Femur (tissue), 1 donor: ENCODE results near the gene TLR5.

Source experiments
- DNase-seq: peaks from one replicate; pipeline ENCODE4 v3.0.0-alpha.2; 2017

TLR5 gene

DNA sequence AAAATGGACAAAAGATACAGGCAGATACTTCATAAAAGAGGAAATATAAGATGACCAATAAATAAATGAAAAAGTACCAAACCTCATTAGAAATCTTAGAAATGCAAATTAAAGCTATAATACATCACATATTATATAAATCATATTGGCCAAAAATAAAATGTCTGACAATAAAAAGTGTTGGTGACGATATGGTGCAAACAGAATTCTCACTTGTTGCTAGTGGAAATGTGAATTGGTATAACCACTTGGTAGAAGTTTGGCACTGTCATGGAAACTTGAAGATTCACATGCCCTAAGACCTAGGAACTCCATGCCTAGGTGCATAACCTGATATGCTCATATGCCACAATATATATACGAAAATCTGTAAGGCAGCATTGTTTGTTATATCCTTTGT is 4.4 kb upstream of the TLR5 start:
- DNase-seq = no peak

- no peak for DNase-seq
Observed at GRCh38 chr1:223146745-223147144, 3.7 kb upstream of the TLR5 start.

- no peak for DNase-seq
Observed at GRCh38 chr1:223144914-223145313, 1.9 kb upstream of the TLR5 start.

DNA sequence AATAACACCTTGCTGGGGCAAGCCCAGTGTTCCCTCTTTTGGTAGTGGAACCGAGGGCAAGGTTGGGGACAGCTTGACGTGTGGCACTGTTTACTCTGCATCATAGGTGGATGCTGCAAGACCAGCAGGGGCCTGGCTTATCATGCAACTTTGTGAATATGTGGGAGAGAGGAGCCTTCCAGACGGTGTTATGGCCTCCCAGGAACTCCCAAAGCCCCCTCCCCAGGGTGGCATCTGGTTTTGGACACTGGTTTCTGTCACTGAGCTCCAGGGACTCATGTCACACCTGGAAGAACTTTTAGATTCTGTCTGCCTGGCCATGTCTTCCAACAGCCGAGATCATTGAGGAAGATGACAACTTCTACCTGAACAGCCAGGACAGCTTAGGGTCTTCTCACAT is 1.4 kb upstream of the TLR5 start:
- no peak for DNase-seq

DNA sequence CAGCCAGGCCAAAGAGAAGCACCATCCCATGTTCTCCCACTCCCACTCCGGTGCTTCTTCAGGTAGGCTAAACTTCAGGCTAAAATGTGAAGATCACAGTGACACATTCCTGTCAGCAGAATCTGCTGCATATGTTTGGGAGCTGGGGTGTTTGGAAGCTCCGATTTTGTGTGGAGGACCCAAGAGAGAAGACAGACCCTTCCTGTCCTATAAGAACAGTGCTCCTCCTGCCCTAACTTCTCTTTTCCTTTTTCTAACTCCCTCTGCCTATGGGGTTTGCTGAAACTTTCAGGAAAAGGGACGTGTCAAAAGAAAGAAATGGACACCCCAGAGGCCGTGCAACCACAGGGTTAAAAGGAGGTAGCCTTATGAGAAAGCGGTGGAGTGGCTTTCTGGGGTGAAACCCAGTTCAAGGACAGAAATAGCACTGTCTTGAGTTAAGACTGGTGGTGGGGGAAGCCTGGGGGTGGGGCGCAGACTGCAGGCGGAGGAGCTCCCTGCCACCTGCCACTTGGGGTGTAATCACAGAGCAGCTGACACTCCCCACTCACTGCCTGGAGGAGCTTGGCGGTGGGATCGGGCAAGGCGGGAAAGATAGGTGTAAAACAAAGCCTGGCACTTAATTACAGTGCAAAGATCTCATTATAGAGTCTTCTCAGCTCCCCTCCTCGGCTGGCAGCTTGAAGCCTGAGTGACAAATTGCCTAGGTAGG is 645 bp upstream of the TLR5 start:
- peak; percentile 67 for DNase-seq

GRCh38 chr1:223142269-223142668 is 779 bp downstream of the TLR5 start:
- no peak for DNase-seq

DNA sequence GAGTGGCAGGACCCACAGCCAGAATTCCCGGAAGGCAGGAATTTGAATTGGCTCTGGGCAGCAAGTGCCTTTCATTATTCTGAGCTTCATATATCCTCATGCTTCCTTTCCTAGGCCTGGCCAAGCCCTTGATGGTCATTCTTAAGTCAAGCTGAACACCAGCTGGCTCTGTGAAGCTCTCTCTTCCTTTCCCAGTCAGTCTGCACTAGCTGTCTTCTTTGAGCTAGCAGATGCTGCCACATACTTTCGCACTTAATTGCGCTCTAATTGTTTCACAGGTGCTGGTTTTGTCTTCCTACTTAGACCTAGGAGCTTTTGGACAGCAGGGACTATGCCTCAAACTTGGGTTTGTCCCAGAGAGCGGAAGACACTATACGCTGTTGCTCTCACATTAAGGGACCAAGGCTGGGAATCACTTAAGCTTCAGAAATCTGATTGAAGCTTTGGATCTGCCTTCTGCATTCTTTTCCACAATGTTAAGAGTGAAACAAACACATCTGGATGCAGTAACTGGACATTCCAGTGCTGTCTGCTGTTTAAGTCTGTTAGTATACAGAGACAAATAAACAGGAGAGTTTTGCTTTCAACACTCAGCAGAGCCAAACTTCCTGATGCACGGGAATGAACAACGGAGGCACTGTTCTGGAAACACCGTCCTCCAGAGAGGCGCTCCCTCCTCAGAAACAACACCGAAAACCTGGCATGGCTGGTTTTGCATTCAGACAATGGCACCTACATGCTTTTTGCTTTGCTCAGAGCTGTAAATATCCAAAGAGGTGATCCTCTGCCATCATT is 2.2 kb downstream of the TLR5 start:
- DNase-seq = peak; percentile 58

DNA sequence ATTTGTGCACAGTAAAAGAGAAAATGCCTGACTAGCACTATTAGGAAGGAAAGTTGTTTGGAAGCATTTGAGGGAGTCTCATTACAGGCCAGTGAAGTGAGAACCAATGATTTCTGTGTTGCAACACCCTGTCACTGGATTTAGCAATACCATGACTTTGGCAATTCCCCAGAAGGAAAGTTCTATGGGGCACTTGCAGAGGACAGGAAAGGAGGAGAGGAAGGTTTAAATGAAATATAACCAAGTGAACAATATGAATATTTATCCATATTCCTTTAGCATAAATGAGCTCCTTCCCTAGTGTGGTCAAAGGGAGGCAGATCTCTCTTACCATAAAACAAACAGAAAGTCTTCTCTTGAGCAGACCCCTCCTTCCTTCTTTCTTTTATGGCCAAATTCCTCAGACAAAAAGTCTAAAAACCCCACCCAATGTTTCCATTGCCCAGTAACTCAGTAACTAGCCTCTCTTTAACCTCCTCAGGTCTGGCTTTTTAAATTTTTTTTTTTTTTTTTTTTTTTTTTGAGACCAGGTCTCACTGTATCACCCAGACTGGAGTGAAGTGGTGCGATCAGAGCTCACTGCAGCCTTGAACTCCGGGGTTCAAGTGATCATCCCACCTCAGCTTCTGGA is 5.5 kb downstream of the TLR5 start:
- DNase-seq = no peak

GRCh38 chr1:223136086-223136485 is 7.0 kb downstream of the TLR5 start:
- DNase-seq = no peak

DNA sequence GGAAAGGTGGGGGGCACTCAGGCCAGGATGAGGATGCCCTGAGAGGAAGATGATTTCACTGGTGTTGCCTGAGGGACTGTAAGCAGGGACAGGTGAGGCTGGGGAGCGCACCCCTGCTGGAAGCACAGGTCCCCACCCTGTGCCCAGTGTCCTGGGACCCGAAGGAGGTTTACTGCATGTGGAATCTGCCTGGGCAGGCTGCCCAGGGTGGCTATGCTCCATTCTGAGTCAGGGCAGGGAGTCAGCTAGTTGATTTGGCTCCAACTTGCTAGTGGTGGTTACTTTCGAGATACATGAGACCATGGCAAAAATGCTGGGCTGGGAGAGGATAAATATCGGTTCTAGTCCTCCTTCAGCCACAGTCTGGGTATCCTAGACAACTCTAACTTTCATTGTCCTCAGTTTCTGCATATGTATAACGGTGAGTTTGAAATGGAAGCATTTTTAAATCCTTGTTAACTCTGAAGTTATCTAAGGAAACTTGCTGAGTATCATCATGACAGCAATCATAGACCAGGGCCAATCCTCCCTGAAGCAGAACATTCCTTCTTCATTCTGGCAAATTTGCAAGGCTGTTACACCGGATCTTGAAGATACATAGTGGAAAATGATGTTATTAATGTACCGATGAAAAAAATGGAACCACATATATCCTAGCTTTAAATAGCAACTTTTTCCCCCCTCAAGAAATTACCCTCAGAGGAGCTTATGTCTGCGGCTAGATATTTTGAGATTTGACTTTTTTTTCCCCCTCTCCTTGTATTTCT is 7.7 kb downstream of the TLR5 start:
- DNase-seq = peak; percentile 67

DNA sequence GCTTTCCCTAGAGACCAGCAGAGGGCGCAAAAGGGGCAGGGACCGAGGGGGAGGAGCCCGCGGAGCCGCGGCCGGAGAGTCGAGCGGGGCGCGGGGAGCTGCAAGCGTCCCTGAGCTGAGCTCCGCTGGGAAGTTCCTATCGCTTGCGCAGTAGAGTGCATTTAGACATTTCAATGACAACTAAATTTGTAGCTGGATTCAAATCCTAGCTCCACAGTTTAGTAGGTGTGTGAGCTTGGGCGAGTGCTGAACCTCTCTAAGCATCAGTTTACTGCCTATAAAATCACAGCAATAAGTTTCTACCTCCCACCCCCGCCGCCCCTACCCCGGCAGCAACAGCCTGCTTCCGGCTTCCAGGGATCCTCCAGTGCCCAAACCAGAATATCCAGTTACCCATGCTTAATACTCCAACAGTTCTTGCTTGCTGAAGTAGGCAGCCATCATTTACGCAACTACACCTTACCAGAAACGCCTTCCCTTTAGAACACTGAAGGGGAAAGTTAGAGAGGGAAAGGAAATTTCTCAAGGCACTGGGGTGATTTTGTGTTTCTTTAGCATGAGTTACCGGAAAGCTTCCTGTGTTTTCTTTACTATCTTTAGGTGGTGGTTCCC is 9.1 kb downstream of the TLR5 start:
- peak; percentile 89 for DNase-seq

DNA sequence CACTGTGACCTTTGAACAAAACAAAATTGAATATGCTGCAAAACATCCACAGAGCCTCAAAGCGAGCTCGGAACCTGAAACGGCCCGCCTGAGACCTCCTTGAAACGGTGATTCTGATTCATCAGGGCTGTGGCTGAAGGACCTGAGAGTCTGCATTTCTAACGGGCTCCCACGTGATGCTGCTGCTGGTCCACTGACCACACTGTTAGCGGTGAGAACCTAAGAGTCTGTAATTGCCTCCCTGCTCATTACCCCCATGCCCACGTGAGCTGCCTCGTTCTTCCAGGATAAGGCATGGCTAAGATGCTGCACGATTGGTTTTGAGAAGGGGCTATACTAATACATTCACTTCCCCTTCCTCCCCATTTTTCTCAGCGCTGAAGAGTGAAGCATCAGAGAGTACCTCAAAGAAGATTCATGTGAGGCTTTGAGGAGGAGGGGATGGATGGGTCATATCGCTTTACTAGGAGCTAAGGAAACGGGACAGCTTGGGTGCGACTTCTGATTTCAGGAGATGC is 9.7 kb downstream of the TLR5 start:
- no peak for DNase-seq

DNA sequence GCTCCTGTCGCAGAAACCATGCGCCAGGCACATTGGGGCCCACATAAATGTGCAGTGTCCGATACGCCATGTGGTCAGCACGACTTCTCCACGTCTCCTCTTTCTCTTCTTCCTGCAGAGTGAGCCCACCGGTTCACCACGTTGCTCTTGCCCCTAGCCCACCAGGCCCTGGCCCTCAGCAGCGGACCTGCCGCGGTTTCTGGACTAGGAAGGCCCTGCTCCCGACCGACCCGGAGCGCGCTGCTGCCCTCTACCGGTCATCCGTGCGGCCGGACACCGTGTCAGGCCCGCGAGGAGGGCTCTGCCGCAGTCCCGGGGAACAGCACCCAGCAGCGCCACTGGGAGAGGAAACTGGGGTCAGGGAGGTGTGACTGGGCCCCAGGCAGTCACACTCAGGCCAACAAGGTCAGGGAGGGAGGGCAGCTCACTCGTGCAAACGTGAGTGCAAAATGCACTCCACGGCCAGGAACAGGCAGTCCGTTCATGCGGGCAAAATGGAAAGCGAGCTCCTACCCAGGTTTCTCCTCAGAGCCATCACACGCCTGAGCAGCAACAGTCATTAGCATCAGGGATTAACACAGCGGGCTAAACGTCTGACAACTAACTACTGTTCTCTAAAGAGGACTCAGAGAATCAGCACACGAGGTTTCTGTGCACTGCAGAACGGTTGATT is 13.7 kb downstream of the TLR5 start:
- DNase-seq = peak; percentile 80

GRCh38 chr1:223126741-223127140 is 16.3 kb downstream of the TLR5 start:
- DNase-seq = no peak

GRCh38 chr1:223125766-223126165 is 17.3 kb downstream of the TLR5 start:
- no peak for DNase-seq

DNA sequence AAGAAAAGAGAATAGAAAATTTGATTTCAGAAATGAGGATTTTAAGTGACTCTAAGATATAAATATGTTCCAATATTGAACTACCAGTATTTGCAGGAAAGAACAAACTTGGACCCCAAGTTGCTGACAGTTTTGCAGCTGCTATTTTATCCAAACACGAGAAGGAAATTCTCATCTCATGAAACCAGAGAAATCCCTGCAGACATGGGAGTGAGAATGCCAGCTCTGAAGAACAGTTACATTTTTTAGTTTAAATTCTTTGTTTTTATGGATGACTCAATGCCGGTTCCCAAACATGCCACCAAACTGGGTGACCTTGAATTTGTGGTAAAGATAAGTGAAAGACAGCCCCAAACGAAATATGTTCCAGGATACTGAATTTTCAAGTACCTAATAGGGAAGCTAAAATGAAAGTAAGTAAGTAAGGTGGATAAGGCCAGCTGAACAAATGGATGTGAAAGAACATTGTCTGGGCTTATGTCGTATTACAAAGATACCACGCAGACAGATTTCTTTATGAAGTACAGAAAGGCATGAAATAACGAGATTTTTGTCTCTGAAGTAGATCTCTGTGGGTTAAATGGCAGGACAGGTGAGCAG is 19.9 kb downstream of the TLR5 start:
- no peak for DNase-seq

DNA sequence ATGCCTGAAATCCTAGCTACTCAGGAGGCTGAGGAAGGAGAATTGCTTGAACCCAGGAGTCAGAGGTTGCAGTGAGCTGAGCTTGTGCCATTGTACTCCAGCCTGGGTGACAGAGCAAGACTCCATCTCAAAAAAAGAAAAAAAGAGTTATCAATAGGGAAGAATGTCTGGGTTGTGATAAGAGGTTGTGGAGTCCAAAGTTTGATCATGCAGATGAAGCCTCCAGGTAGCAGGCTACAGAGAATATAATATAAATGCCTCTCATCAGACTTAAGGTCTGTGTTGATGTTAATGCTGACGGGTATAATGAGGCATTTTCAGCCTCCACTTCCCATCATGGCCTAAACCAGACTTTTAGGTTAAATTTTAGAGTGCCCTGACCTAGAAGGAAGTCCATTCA is 24.6 kb downstream of the TLR5 start:
- DNase-seq = no peak

- DNase-seq = no peak
Observed at GRCh38 chr1:223116950-223117349, 26.1 kb downstream of the TLR5 start.

GRCh38 chr1:223114871-223115270 is 28.2 kb downstream of the TLR5 start:
- DNase-seq = no peak

- no peak for DNase-seq
Observed at GRCh38 chr1:223110952-223111351, 32.1 kb downstream of the TLR5 start.

DNA sequence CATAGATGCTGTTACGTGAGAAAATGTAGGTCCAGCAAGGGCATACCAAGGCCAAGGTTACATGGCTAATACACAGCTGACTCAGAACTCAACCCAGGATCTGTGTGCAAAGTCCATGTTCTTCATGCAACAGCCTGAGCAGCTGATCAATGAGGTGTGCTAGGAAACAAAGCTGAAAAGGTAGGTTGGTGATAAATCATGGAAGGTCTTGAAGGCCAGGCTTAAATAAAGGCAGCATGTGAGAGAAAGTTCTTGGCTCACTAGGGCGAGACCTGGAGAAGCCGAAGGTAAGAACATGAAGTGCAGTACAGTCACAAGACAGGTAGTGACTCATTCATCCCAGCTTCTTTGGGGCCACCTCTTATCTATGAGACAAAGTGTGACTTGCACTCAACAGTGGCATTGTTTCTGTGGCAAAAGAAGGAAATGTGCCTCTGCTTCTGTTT is 33.4 kb downstream of the TLR5 start:
- no peak for DNase-seq
